HEK293T (cell line): ENCODE results near the gene ZNF575.

Experiments
- ELF4 ChIP-seq: fragments of 450-650 bp; IDR thresholded peaks from 2 replicates; pipeline ENCODE4 v1.6.1; 2017; ENCODE audit warnings: antibody characterized with exemption
- FOXM1 ChIP-seq: fragments of 450-650 bp; IDR thresholded peaks from 2 replicates; pipeline ENCODE4 v1.6.1; 2017; ENCODE audit warnings: mild to moderate bottlenecking, borderline replicate concordance
- TARDBP ChIP-seq: fragments of 450-650 bp; IDR thresholded peaks from 2 replicates; pipeline ENCODE4 v1.6.1; 2016

DNA sequence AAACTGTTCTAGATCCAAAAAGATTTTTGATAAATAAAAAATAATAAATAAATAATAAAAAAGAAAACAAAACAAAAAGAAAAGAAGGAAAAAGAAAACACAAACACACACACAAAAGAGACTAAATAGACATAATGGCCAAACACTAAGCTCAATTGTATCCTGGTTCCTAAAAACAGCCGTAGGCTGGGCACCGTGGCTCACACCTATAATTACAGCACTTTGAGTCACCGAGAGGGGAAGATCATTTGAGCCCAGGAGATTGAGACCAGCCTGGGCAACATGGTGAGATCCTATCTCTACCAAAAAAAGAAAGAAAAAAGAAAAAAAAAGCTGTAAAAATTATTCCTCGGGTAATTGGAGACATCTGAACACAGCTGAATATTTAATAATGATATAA lies 14.9 kb upstream of the ZNF575 start:
- TF ChIP-seq TARDBP (no peak), FOXM1 (no peak), ELF4 (no peak)
